K562 (cell line): ENCODE measurements around the gene SOX6. TPM values are rescaled to one million over a fixed set of nuclear protein-coding genes. Genes with fewer than 3 reads are reported as not detected.

ENCODE experiments used
- ATAC-seq: fragments of 200-7000 bp; cut with Tn5 transposase; 3 replicates; pipeline ENCODE4 v1.9.1; 2020; ENCODE audit warnings: moderate library complexity
- BruUV-seq: library from RNA; stranded (reverse); fragments of 400-500 nt; replicated peaks from 2 replicates; lab custom pipeline; 2021; lab: Mats Ljungman, UMichigan
- CTCF ChIA-PET: fragments of 300-600 bp; formaldehyde crosslinking; extraction: SDS; loops from one replicate; lab custom pipeline; 2021; ENCODE audit warnings: low intra/inter-chr PET ratio; lab: Yijun Ruan, JAX
- POLR2A ChIA-PET: fragments of 300-600, 350-650 bp; sonication (Branson Sonifier 250); formaldehyde crosslinking; extraction: SDS; loops from one replicate; lab custom pipeline; 2021; ENCODE audit warnings: antibody characterized with exemption, inconsistent platforms; lab: Yijun Ruan, JAX
- DNase-seq, 4 experiments: peaks; one replicate each; pipeline versions ENCODE4 v3.0.0 to v3.0.0-alpha.2; 2011 to 2018; ENCODE audit warnings: low spot score in 3 of 4, mixed read lengths in 3 of 4; ENCODE audit errors: extremely low read depth in 1 of 4
- FAIRE-seq: peaks from 2 replicates; lab custom pipeline; 2011; peaks lifted over from hg19 to GRCh38; lab: Jason Lieb, UNC
- H2AFZ ChIP-seq: 2 replicates; pipeline ENCODE4 v1.6.0; 2011; ENCODE audit warnings: low read depth, low read length, control low read depth, inconsistent platforms
- H3K27ac ChIP-seq: fragments of 200-600 bp; 3 replicates; pipeline ENCODE4 v1.8.0; 2011; ENCODE audit warnings: low read depth, mild to moderate bottlenecking, control low read depth, inconsistent platforms, low read length, moderate library complexity, mixed read lengths; ENCODE audit errors: extremely low read depth
- H3K27me3 ChIP-seq, 2 experiments: fragments of 300-600 bp in 1 of 2; 2 replicates in 1 of 2; 3 replicates in 1 of 2; pipeline versions ENCODE4 v1.6.0 to v1.8.0; 2011; ENCODE audit warnings: inconsistent platforms in 2 of 2, low read length in 2 of 2, mild to moderate bottlenecking in 1 of 2, mixed read lengths in 1 of 2, moderate library complexity in 1 of 2; ENCODE audit not compliant: control insufficient read depth in 2 of 2, insufficient read depth in 2 of 2
- H3K36me3 ChIP-seq: fragments of 300-600 bp; 3 replicates; pipeline ENCODE4 v1.8.0; 2011; ENCODE audit warnings: mild to moderate bottlenecking, low read length, inconsistent platforms; ENCODE audit not compliant: control insufficient read depth, insufficient read depth
- H3K4me1 ChIP-seq, 2 experiments: fragments of 200-600 bp in 1 of 2; replicated peaks in 1 of 2; 2 replicates in 1 of 2; 3 replicates in 1 of 2; pipeline versions ENCODE4 v1.5.1 to v1.8.0; 2011; ENCODE audit warnings: inconsistent platforms in 2 of 2, low read length in 2 of 2, mild to moderate bottlenecking in 1 of 2, mixed read lengths in 1 of 2, moderate library complexity in 1 of 2; ENCODE audit not compliant: control insufficient read depth in 2 of 2, insufficient read depth in 2 of 2
- H3K4me2 ChIP-seq: 2 replicates; pipeline ENCODE4 v1.6.1; 2011; ENCODE audit warnings: low read length, control low read depth, inconsistent platforms, mixed read lengths; ENCODE audit not compliant: insufficient read depth
- H3K4me3 ChIP-seq: fragments of 200-600 bp; sonication (generic), shearing (Covaris generic); 2 replicates; pipeline ENCODE4 v1.5.1; 2016; ENCODE audit warnings: control low read depth, inconsistent platforms
- H3K79me2 ChIP-seq: fragments of 200-600 bp; 3 replicates; pipeline ENCODE4 v1.8.0; 2011; ENCODE audit warnings: low read length, inconsistent platforms; ENCODE audit not compliant: control insufficient read depth, insufficient read depth
- H3K9ac ChIP-seq, 2 experiments: 2 replicates each; pipeline versions ENCODE4 v1.6.0 to v1.6.1; 2011; ENCODE audit warnings: low read depth in 2 of 2, low read length in 2 of 2, control low read depth in 1 of 2, inconsistent platforms in 1 of 2, mild to moderate bottlenecking in 1 of 2, mixed read lengths in 1 of 2; ENCODE audit not compliant: insufficient read depth in 1 of 2
- H3K9me1 ChIP-seq: one replicate; pipeline ENCODE4 v1.6.0; 2011; ENCODE audit warnings: inconsistent platforms, mild to moderate bottlenecking, low read length, moderate library complexity; ENCODE audit not compliant: control insufficient read depth, insufficient read depth
- H3K9me3 ChIP-seq: replicated peaks from 2 replicates; pipeline ENCODE4 v1.5.1; 2011; ENCODE audit warnings: low read depth, low read length, inconsistent platforms; ENCODE audit not compliant: control insufficient read depth, insufficient read depth
- H4K20me1 ChIP-seq: replicated peaks from 2 replicates; pipeline ENCODE4 v1.6.1; 2011; ENCODE audit warnings: low read length, inconsistent platforms, mixed read lengths; ENCODE audit not compliant: control insufficient read depth, insufficient read depth
- FOXA3 ChIP-seq, 2 experiments: fragments of 450-650 bp in 1 of 2; sonication (generic) in 1 of 2; formaldehyde crosslinking; IDR thresholded peaks in 1 of 2; conservative IDR thresholded peaks in 1 of 2; 2 replicates each; pipeline versions ENCODE4 v1.4.0 to v1.8.0; 2020 to 2022; ENCODE audit warnings: mild to moderate bottlenecking in 2 of 2, missing genetic modification reagents in 1 of 2
- KLF1 ChIP-seq: fragments of 450-650 bp; IDR thresholded peaks from 2 replicates; pipeline ENCODE4 v1.6.1; 2016; ENCODE audit warnings: missing genetic modification characterization, missing compliant biosample characterization
- NFE2 ChIP-seq: IDR thresholded peaks from 2 replicates; pipeline ENCODE4 v1.6.1; 2014; ENCODE audit warnings: antibody characterized with exemption, low read depth
- SIX5 ChIP-seq, 2 experiments: IDR thresholded peaks; 2 replicates each; pipeline ENCODE4 v1.6.1; 2011; ENCODE audit warnings: low read length in 2 of 2, borderline replicate concordance in 1 of 2, low read depth in 1 of 2, mild to moderate bottlenecking in 1 of 2, moderate library complexity in 1 of 2; ENCODE audit not compliant: insufficient read depth in 1 of 2
- STAG1 ChIP-seq: sonication (generic); formaldehyde crosslinking; IDR thresholded peaks from 2 replicates; pipeline ENCODE4 v1.5.0; 2020; ENCODE audit warnings: missing genetic modification reagents, borderline replicate concordance
- ZNF174 ChIP-seq: fragments of 250-450 bp; sonication (Bioruptor Pico); IDR thresholded peaks from 2 replicates; pipeline ENCODE4 v1.4.0; 2020; ENCODE audit warnings: mild to moderate bottlenecking
- ZNF780A ChIP-seq: fragments of 250-450 bp; sonication (Bioruptor Pico); IDR thresholded peaks from 2 replicates; pipeline ENCODE4 v1.5.0; 2021; ENCODE audit warnings: mild to moderate bottlenecking
- ZNF830 ChIP-seq: fragments of 250-450 bp; sonication (Bioruptor Pico); IDR thresholded peaks from 2 replicates; pipeline ENCODE4 v1.5.0; 2021; ENCODE audit warnings: mild to moderate bottlenecking
- WGBS: fragments of 100-300 bp; shearing (Covaris generic); methylation state at CpG from one replicate; pipeline ENCODE4 v1.1.6; 2016; ENCODE audit warnings: low coverage, mixed read lengths; ENCODE audit not compliant: insufficient coverage; ENCODE audit errors: missing lambda C conversion rate; 5-methylcytosine and 5-hydroxymethylcytosine counted together
- in situ Hi-C: fragments of 300-500 bp; cut with MboI; formaldehyde crosslinking; loops from 4 replicates; pipeline ENCODE4 v1.15.0; 2018; ENCODE audit warnings: inconsistent platforms, mixed read lengths
- intact Hi-C: fragments of 100-400 bp; cut with micrococcal nuclease; formaldehyde crosslinking; loops from 2 replicates; pipeline ENCODE4 v1.14.2; 2022
- polyA plus RNA-seq, 8 experiments: library from polyadenylated mRNA; depleted of rRNA in 4 of 8; stranded (reverse) in 5 of 8; unstranded in 3 of 8; fragments of >200 nt; fragmentation: Nextera tagmentation in 2 of 8; fragmentation: Illumina TruSeq in 1 of 8; extraction: Ambion mirVana in 2 of 8; extraction: Trizol in 1 of 8; gene quantifications; 2 replicates each; pipeline versions ENCODE4 v1.2.1 to v1.2.3, GENCODE V29; 2011 to 2014; ENCODE audit warnings: inconsistent platforms in 1 of 8, missing spikeins in 1 of 8
- total RNA-seq, 7 experiments: library from RNA; depleted of rRNA in 6 of 7; stranded (reverse); fragments of >200 nt in 6 of 7; fragmentation: Illumina TruSeq in 2 of 7; extraction: Trizol in 2 of 7; gene quantifications; 2 replicates each; pipeline versions ENCODE4 v1.2.1 to v1.2.3, GENCODE V29; 2011 to 2021; ENCODE audit warnings: low replicate concordance in 1 of 7
- TF ChIP-seq, protein P1 (sequence below), 2 experiments: IDR thresholded peaks in 1 of 2; conservative IDR thresholded peaks in 1 of 2; 2 replicates each; pipeline ENCODE4 v1.6.1; 2016; ENCODE audit warnings: low read depth in 2 of 2, mild to moderate bottlenecking in 1 of 2, missing compliant biosample characterization in 1 of 2, missing genetic modification characterization in 1 of 2, moderate library complexity in 1 of 2

The SOX6 gene
- total and polyA plus RNA-seq, 9 of the 15 experiments (the other 6 are each of a cell fraction or from before 2014, with no cell fraction given): 0.89 to 8.7 (median 5.7) TPM

DNA sequence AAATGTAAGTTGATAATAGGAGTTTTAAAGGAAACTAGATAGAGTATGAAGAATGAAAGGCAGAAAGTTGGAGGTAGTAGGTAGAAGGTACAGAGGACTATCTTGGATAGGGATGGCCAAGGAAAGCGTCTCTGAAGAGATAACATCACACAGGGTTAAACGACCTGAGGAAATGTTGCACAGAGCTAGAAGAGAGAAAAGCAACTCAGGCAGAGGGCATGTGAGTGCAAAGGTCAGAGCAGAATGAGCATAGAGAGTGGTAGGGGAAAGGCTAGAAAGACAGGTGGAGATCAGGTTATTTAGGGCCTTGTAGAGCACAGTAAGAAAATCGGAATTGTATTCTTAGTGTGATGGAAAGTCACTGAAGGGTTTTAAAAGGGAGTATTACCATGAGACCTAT lies 232.0 kb downstream of the SOX6 start (continued):
- TF ChIP-seq SIX5 (IDR thresholded peaks at IDR 0.05; ENCODE audit: borderline replicate concordance in 1 of 2, insufficient read depth in 1 of 2, low read depth in 1 of 2, low read length in 2 of 2): no peak
- no peak for TF ChIP-seq FOXA3 (CRISPR knock-in tag; conservative IDR thresholded peaks at IDR 0.05 in 1 of 2, IDR thresholded peaks at IDR 0.05 in 1 of 2)
- no peak for TF ChIP-seq ZNF174 (CRISPR knock-in tag)
- TF ChIP-seq KLF1 (tag): no peak
- TF ChIP-seq STAG1 (CRISPR knock-in tag): no peak
- TF ChIP-seq, protein P1, sequence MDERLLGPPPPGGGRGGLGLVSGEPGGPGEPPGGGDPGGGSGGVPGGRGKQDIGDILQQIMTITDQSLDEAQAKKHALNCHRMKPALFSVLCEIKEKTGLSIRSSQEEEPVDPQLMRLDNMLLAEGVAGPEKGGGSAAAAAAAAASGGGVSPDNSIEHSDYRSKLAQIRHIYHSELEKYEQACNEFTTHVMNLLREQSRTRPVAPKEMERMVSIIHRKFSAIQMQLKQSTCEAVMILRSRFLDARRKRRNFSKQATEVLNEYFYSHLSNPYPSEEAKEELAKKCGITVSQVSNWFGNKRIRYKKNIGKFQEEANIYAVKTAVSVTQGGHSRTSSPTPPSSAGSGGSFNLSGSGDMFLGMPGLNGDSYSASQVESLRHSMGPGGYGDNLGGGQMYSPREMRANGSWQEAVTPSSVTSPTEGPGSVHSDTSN (CRISPR knock-in tag; IDR thresholded peaks at IDR 0.05; ENCODE audit: low read depth): no peak
- TF ChIP-seq, protein P1 (tag; conservative IDR thresholded peaks at IDR 0.05; ENCODE audit: low read depth): no peak
- no peak for TF ChIP-seq ZNF780A (CRISPR knock-in tag)

DNA sequence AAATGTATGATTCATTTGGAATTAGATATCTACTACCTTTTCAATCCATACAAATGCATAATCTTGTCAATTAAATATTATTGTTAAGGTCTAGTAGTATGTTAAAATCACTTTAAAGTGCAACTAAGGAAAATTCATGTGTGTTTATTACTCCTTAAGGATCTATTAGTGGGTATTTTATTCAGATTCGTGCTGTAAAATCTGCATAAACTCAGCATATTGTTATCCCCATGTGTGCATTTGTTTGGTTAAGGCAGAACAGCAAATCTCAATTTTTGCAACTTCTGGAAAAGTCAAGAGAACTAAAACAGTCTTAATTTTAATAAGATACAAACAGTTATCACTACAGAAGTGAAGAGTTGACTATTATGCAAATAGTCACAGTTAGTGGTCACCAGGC lies 234.5 kb downstream of the SOX6 start:
- Histone ChIP-seq H4K20me1 (no peaks in the 10 kb centered on the region), H3K4me2 (no peak overlapping the region), H3K79me2 (no peaks in the 10 kb centered on the region), H3K9me1 (no peaks in the 10 kb centered on the region), H3K36me3 (no peaks in the 10 kb centered on the region), H3K4me3 (no peak overlapping the region), H3K27me3 (no peaks in the 10 kb centered on the region), H3K9ac (no peak overlapping the region), H3K27ac (no peak overlapping the region), H2AFZ (no peak overlapping the region), H3K4me1 (0 out of 5 replicates have a peak, but pooled peaks cover 0 to 3% of the 10 kb centered on the region in 2 experiments), H3K9me3 (no peaks in the 10 kb centered on the region)
- FAIRE-seq (no peak), ATAC-seq (no peak), DNase-seq (no peak)
- intact Hi-C loops: no loop called here
- ChIA-PET CTCF (no interaction called here), POLR2A (no interaction called here)
- TF ChIP-seq ZNF830 (CRISPR knock-in tag) (no peak), NFE2 (no peak)
- in situ Hi-C loops: no loop called here
- BruUV-seq: no TSS peak
- 10% methylated on average over 1 of the region's 1 CpG for WGBS
